GM18520 (cell line): ENCODE measurements around the gene CLEC16A.

ENCODE experiments used
- ATAC-seq: cut with Tn5 transposase; IDR thresholded peaks from one replicate; pipeline ENCODE4 v1.9.1; 2021; ENCODE audit not compliant: unreplicated experiment

Gene CLEC16A

GRCh38 chr16:11147754-11148444 lies 203.5 kb downstream of the CLEC16A start:
- ATAC-seq, result no peak

GRCh38 chr16:11149011-11149616 lies 204.8 kb downstream of the CLEC16A start:
- ATAC-seq, result no peak

- ATAC-seq, result no peak
Observed at GRCh38 chr16:11150190-11150589, 205.8 kb downstream of the CLEC16A start.

GRCh38 chr16:11151156-11151884 lies 207.0 kb downstream of the CLEC16A start:
- ATAC-seq, result no peak

GRCh38 chr16:11151885-11152629 lies 207.7 kb downstream of the CLEC16A start:
- ATAC-seq, result no peak

- ATAC-seq, result no peak
Observed at GRCh38 chr16:11152677-11153331, 208.4 kb downstream of the CLEC16A start.

GRCh38 chr16:11155284-11155806 lies 211.0 kb downstream of the CLEC16A start:
- no peak for ATAC-seq

GRCh38 chr16:11156401-11156800 lies 212.0 kb downstream of the CLEC16A start:
- ATAC-seq, result no peak

GRCh38 chr16:11157143-11157542 lies 212.8 kb downstream of the CLEC16A start:
- ATAC-seq, result no peak

- ATAC-seq, result no peak
Observed at GRCh38 chr16:11158018-11158417, 213.7 kb downstream of the CLEC16A start.

- no peak for ATAC-seq
Observed at GRCh38 chr16:11159282-11159681, 214.9 kb downstream of the CLEC16A start.

- ATAC-seq, result no peak
Observed at GRCh38 chr16:11160676-11161115, 216.3 kb downstream of the CLEC16A start.

- no peak for ATAC-seq
Observed at GRCh38 chr16:11161439-11161838, 217.1 kb downstream of the CLEC16A start.

- ATAC-seq, result no peak
Observed at GRCh38 chr16:11161974-11162373, 217.6 kb downstream of the CLEC16A start.

- ATAC-seq, result no peak
Observed at GRCh38 chr16:11162586-11163268, 218.4 kb downstream of the CLEC16A start.

- no peak for ATAC-seq
Observed at GRCh38 chr16:11163761-11164261, 219.4 kb downstream of the CLEC16A start.

- ATAC-seq, result no peak
Observed at GRCh38 chr16:11164482-11165270, 220.3 kb downstream of the CLEC16A start.

GRCh38 chr16:11165349-11165748 lies 221.0 kb downstream of the CLEC16A start:
- no peak for ATAC-seq
